Uterus (tissue), 4 donors: ENCODE data around the gene MT1E. TPM values are rescaled to one million over a fixed set of nuclear protein-coding genes. Genes with fewer than 3 reads are reported as not detected.

Experiments used
- DNase-seq, 2 donors: peaks; one replicate each; pipeline ENCODE4 v3.0.0-alpha.2; 2019 to 2020
- H3K27ac ChIP-seq, 2 donors: fragments of 200-600 bp; sonication (generic); 1 replicate in 1 of 2; 2 replicates in 1 of 2; pipeline ENCODE4 v1.5.1; 2016 to 2018
- H3K27me3 ChIP-seq, 2 donors: fragments of 200-600 bp; sonication (generic); one replicate each; pipeline ENCODE4 v1.5.1; 2018 to 2019; ENCODE audit warnings: control low read depth in 1 of 2
- H3K36me3 ChIP-seq, 2 donors: fragments of 200-600 bp; sonication (generic); one replicate each; pipeline ENCODE4 v1.5.1; 2019; ENCODE audit warnings: control low read depth in 1 of 2
- H3K4me1 ChIP-seq, 2 donors: fragments of 200-600 bp; sonication (generic); one replicate each; pipeline ENCODE4 v1.5.1; 2018 to 2019; ENCODE audit warnings: control low read depth in 1 of 2
- H3K4me3 ChIP-seq, 2 donors: fragments of 200-600 bp; sonication (generic); 1 replicate in 1 of 2; 2 replicates in 1 of 2; pipeline ENCODE4 v1.5.1; 2018 to 2019; ENCODE audit warnings: mild to moderate bottlenecking in 1 of 2
- H3K9me3 ChIP-seq, 2 donors: fragments of 200-600 bp; sonication (generic); one replicate each; pipeline ENCODE4 v1.5.1; 2019; ENCODE audit warnings: control low read depth in 1 of 2
- POLR2A ChIP-seq, 2 donors: fragments of 450-650 bp; IDR thresholded peaks; one replicate each; pipeline ENCODE4 v1.6.1; 2016; ENCODE audit warnings: antibody characterized with exemption in 2 of 2, mild to moderate bottlenecking in 1 of 2, moderate library complexity in 1 of 2
- intact Hi-C: fragments of 100-400 bp; cut with DNase I; formaldehyde crosslinking; loops from one replicate; pipeline ENCODE4 v1.15.1; 2023; ENCODE audit warnings: low total_unique reads
- total RNA-seq, 4 donors: library from RNA; depleted of rRNA in 3 of 4; stranded (reverse); fragments of >200 nt in 3 of 4; gene quantifications; one replicate each; pipeline versions ENCODE4 v1.1.0 to v1.2.4, GENCODE V29; 2014 to 2023
- TF ChIP-seq, protein P1 (sequence below), 4 experiments: fragments of 200-600 bp in 2 of 4; fragments of 450-650 bp in 2 of 4; sonication (generic) in 2 of 4; IDR thresholded peaks; one replicate each; pipeline ENCODE4 v1.5.1; 2016 to 2019; ENCODE audit warnings: antibody characterized with exemption in 4 of 4, mild to moderate bottlenecking in 2 of 4, moderate library complexity in 1 of 4
- donor health status: DM: yes; HTN: yes; CAD: no.

The MT1E gene
- total RNA-seq, 4 donors from 2014 or later = 0.48 to 51.9 (median 51.2) TPM; not detected in 1

GRCh38 chr16:56645838-56646237 is 20.3 kb downstream of the MT1E start:
- no peak for TF ChIP-seq POLR2A (IDR thresholded peaks at IDR 0.05)
- TF ChIP-seq, protein P1, sequence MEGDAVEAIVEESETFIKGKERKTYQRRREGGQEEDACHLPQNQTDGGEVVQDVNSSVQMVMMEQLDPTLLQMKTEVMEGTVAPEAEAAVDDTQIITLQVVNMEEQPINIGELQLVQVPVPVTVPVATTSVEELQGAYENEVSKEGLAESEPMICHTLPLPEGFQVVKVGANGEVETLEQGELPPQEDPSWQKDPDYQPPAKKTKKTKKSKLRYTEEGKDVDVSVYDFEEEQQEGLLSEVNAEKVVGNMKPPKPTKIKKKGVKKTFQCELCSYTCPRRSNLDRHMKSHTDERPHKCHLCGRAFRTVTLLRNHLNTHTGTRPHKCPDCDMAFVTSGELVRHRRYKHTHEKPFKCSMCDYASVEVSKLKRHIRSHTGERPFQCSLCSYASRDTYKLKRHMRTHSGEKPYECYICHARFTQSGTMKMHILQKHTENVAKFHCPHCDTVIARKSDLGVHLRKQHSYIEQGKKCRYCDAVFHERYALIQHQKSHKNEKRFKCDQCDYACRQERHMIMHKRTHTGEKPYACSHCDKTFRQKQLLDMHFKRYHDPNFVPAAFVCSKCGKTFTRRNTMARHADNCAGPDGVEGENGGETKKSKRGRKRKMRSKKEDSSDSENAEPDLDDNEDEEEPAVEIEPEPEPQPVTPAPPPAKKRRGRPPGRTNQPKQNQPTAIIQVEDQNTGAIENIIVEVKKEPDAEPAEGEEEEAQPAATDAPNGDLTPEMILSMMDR (IDR thresholded peaks at IDR 0.05) = no peak

GRCh38 chr16:56647641-56648431 is 22.3 kb downstream of the MT1E start:
- TF ChIP-seq, protein P1 (IDR thresholded peaks at IDR 0.05) = no peak
- TF ChIP-seq POLR2A (IDR thresholded peaks at IDR 0.05) = no peak
- Histone ChIP-seq H3K4me1 (no peaks in the 10 kb centered on the region), H3K36me3 (no peaks in the 10 kb centered on the region), H3K4me3 (no peak overlapping the region), H3K9me3 (no peaks in the 10 kb centered on the region), H3K27me3 (peaks cover 0 to 3% of the 10 kb centered on the region in 2 donors), H3K27ac (no peak overlapping the region)
- DNase-seq = no peak
- intact Hi-C loops = no loop called here

More at GRCh38 chr16:56645838-56646237, 20.3 kb downstream of the MT1E start:
- peaks cover 0 to 3% of the 10 kb centered on the region in 2 donors for H3K27me3 ChIP-seq
- intact Hi-C loops = no loop called here
- no peaks in the 10 kb centered on the region for H3K36me3 ChIP-seq
- H3K9me3 ChIP-seq = no peaks in the 10 kb centered on the region
- no peak overlapping the region for H3K4me3 ChIP-seq
- no peak overlapping the region for H3K27ac ChIP-seq
- no peak for DNase-seq
- H3K4me1 ChIP-seq = no peaks in the 10 kb centered on the region

- H3K4me1 ChIP-seq = no peaks in the 10 kb centered on the region
- no peaks in the 10 kb centered on the region for H3K36me3 ChIP-seq
- H3K27me3 ChIP-seq = peaks cover 0 to 3% of the 10 kb centered on the region in 2 donors
- H3K9me3 ChIP-seq = no peaks in the 10 kb centered on the region
- H3K27ac ChIP-seq = no peak overlapping the region
- no peak for TF ChIP-seq POLR2A (IDR thresholded peaks at IDR 0.05)
- TF ChIP-seq, protein P1 (IDR thresholded peaks at IDR 0.05) = no peak
- H3K4me3 ChIP-seq = no peak overlapping the region
- intact Hi-C loops = no loop called here
- no peak for DNase-seq
Observed at GRCh38 chr16:56649271-56649670, 23.7 kb downstream of the MT1E start.

GRCh38 chr16:56649820-56650219 is 24.2 kb downstream of the MT1E start:
- DNase-seq = no peak
- Histone ChIP-seq H3K4me1 (no peaks in the 10 kb centered on the region), H3K9me3 (no peaks in the 10 kb centered on the region), H3K27me3 (peaks cover 0 to 3% of the 10 kb centered on the region in 2 donors), H3K36me3 (no peaks in the 10 kb centered on the region), H3K4me3 (no peak overlapping the region), H3K27ac (no peak overlapping the region)
- intact Hi-C loops = no loop called here
- TF ChIP-seq, protein P1 (IDR thresholded peaks at IDR 0.05) = no peak
- no peak for TF ChIP-seq POLR2A (IDR thresholded peaks at IDR 0.05)

DNA sequence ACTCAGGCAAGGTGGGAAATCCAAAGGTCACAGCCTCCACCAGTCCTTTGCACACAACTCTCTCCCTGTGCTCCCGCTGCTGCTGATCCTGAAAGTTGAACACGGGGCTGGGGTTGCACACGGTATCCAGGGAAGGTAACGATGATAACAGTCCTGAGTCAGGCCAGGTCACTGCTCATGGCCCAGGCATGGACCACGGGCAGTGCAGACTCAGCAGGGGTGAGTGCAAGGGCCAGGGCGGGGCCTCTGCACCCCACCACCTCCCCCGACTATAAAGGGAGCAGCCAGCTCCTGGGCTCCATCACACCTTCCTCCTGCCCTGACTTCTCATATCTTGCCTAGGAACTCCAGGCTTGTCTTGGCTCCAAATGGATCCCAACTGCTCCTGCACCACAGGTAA is 26.0 kb downstream of the MT1E start, which contains the start of gene MT1B:
Gene MT1B, plus strand, starts transcription at position 301 of the 400 bp plus-strand sequence. Its CDS starts 68 bp downstream, at position 369.
- Histone ChIP-seq H3K36me3 (no peaks in the 10 kb centered on the region), H3K4me3 (no peak within 1 kb of the TSS), H3K27ac (no peak within 1 kb of the TSS), H3K4me1 (no peaks in the 10 kb centered on the region), H3K9me3 (no peaks in the 10 kb centered on the region), H3K27me3 (peaks cover 0 to 3% of the 10 kb centered on the region in 2 donors)
- TF ChIP-seq, protein P1 (IDR thresholded peaks at IDR 0.05) = no peak
- TF ChIP-seq POLR2A (IDR thresholded peaks at IDR 0.05) = no peak
- intact Hi-C loops = no loop called here
- DNase-seq = no peak
